Stimulated activated CD8-positive, alpha-beta memory T cell treated with anti-CD3 and anti-CD28 coated beads, Interleukin-15, amount 100 ng/mL, for 1 hour (primary cell): ENCODE data around the gene DLG3.

Experiments used
- DNase-seq: peaks from one replicate; pipeline ENCODE4 v3.0.0-alpha.2; 2020; ENCODE audit warnings: low read depth

Gene DLG3

DNA sequence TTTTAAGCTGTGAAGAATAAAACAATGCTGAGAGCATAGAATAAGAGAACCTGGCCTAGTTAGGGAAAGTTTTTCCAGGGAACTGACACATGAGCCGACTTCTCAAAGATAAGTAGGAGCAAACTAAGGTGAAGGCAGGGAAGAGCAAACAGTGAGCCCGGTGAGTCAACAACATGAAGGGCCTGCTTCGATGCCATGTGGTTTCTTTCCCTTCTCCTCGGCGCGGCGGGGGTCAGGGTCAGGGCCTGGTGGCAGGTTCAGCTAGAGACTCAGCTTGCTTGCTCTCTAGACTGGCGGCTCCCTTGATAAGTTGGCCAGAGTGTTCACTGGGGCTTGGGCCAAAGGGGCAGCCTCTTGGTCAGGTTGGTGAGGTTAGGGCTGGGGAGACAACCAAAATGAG lies 81.1 kb downstream of the DLG3 start:
- DNase-seq: no peak

DNA sequence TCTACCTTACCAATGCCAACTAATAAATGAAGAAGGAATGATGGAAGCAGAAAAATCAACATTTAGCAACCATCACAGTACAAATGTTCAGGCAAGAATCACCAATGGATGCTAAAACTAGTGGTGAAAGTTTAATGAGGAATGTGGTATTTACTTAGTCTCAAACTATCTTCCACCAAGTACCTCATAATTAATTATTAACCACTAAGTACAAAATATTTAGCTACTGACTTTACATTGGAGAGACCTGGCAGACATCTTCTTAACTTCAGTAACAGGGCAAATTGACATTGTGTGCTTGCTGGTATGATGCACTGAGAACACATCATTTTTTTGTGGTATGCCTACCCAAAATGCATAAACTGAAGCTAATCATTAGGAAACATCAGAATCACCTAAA lies 82.4 kb downstream of the DLG3 start:
- no peak for DNase-seq

DNA sequence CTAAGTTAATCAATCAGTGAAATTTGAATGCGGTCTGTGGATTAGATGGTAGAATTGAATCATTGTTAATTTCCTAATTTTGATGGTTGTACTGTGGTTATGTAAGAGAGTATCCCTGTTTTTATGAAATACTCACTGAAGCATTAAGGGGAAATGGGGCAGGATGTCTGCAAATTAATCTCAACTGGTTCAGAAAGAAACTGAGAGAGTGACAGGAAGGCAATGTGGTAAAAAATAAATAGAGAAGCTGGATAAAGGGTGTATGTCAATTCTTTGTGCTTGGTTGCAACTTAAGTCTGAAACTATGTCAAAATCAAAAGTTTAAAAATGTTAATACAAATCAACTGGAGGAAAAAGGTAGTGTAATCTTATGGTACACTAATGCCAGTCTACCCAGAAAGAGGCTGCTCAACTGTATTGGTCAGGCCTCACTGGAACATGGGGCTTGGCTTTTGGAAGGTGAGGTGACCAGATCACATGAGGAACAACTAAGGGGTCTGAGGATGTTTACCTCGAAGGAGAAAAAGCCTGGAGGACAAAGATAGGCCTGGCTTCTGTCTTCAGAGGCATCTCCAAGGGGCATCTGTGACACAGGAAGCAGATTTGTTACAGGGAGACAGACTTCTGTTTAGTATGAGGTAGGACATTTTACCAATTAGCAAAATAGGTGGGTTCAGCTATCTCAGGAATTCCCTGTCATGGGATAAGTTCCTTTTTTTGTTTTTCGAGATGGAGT lies 83.1 kb downstream of the DLG3 start:
- DNase-seq: no peak

DNA sequence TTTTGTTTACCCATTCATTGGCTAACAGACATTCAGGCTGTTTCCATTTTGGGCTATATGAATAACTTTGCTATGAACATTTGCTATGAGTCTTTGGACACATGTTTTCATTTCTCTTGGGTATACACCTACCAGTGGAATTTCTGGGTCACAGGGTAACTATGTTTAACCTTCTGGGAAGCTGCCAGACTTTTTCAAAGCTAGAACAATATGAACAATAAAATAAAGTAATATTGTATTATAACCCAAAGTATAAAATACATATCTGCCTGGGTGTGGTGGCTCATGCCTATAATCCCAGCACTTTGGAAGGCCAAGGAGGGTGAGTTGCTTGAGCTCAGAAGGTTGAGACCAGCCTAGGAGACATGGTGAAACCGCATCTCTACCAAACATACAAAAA lies 90.6 kb downstream of the DLG3 start:
- no peak for DNase-seq

DNA sequence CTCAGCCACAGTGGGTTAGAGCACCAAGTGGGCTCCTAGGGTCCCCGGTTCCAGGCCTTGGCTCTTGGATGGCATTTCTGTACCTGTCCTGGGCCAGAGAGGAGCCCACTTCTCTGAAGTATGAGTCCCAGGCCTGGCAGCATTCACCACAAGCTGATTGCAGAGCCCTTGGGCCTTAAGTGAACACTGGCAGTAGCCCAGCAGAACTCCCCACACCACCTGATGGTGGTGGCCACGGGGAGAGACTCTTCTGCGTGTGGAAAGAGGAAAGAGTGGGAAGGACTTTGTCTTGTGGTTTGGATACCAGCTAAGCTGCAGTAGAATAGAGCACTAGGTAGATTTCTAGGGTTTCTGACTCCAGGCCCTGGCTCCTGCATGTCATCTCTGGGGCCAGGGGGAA lies 104.8 kb downstream of the DLG3 start:
- no peak for DNase-seq

DNA sequence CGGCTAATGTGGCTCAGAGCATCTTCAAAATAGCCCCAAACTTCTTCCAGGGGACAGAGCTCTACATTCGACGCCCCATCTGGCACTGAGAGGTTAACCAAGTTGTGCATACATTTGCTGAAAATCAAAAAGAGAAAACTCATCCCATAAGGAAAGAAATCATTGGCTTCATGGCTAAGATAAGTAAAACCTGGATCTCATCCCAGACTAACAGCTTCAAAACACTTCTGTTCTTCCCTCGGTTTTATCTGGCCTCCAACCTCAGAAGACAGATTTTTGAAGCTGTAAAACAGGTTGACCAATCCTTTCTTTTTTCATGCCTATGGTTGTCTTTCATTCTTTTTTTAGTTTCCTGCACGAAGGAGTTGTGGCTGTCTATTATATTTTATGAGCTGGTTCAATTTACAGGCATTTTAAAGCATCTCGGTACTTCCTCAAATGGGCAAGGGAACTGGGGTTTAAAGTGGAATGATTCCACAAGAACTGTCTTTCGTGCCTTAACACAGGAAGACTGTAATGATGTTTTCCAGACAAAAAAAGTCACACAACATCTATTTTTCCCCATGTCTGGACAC lies 107.6 kb downstream of the DLG3 start:
- DNase-seq: no peak

DNA sequence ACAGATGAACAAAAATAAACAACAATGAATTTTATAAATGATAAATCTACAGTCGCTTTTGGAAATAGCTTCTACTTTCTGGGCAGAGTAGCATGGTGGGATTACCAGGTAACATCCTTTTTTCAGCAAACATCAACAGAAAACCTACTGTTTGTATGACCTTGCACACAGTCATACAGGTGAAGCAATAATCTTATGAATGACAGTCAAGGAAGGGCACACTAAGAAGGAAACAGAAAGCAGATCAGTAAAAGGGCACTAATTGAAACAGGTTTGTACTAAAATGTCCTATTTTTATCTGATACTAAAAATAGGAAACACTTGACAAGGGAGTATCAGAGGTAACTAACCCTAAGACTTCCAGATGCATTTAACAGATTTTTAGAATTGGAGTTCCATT lies 108.9 kb downstream of the DLG3 start:
- no peak for DNase-seq

DNA sequence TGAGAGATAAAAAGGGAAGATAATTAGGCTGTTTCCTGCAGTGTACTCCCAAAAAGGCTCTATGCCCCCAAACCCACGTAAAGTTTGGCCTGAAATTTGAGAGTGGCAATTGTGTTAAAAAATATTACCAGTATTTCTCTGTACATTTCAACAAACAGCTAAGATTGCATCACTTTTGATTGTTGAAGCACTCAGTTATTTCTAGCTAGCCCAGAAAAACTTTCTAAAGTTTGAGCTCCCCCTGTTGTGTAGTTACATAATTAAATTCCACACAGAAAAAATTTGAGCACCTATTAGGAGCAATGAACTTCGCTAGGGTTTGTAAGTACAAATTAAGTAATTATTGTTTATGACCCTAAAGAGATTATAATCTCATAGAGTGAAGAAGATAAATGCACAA lies 109.4 kb downstream of the DLG3 start:
- no peak for DNase-seq

DNA sequence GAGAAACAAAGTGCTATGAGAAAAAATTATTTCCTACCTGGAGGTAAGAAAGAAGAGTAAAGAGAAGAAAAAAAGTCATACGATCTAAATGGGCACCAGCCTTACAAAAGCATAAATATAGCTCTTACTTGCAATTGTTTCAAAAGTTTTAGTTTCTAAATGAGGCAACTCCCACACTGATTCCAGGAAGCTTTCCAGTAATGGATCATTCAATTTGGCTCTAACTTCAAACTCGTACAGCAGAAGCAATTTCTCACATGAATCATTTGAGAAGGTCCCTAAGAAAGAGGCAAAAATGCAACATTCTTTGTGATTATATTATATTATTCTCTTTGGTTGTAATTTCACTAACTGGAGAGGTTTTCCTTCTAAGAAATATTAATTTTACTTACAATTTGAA lies 109.9 kb downstream of the DLG3 start:
- DNase-seq: no peak

DNA sequence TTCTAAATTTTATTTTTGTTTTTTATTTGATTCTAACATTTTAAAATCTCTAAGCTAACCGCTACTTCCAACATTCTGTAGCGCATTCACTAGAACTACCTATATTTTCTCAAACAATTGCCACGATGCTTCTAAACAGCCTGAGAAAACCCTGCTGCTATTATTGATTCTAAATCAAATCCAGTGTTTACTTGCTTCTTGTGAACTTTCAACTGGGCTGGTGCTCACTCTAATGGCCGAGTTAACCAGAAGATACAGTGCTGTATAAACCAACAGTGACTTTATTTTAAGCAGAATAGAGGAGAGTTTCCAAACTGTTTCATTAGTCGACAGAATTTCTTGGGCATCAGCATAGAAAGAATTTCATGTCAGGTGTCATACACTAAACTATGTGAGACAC lies 110.3 kb downstream of the DLG3 start:
- no peak for DNase-seq
